Measurements from ENCODE around the gene ENTPD6. TPM values are rescaled to one million over a fixed set of nuclear protein-coding genes. Genes with fewer than 3 reads are reported as not detected.
"Not testable (repeated sequence)": the region's sequence is repeated elsewhere in the genome, so short reads cannot be mapped to it uniquely, and the experiment has no call there.

The ENTPD6 gene
- total and polyA plus RNA-seq, 5 donors, result 102 to 146 (median 129) TPM

GRCh38 chr20:25165128-25165527 is 30.4 kb upstream of the ENTPD6 start:
- ATAC-seq (no peak), DNase-seq (no peak)
- Histone ChIP-seq H3K27me3 (ENCODE audit: control insufficient read depth, insufficient read depth) (no peaks in the 10 kb centered on the region), H3K27ac (ENCODE audit: low read length) (no peak overlapping the region), H3K9me3 (ENCODE audit: control insufficient read depth, low read length) (no peaks in the 10 kb centered on the region), H3K4me3 (ENCODE audit: low read length) (no peak overlapping the region), H3K4me1 (ENCODE audit: control insufficient read depth, insufficient read depth, low read length) (no peaks in the 10 kb centered on the region)
- intact Hi-C loops (cut with DNase I), result no loop called here

- H3K27me3 ChIP-seq (ENCODE audit: control insufficient read depth, insufficient read depth); H3K4me1 ChIP-seq (ENCODE audit: control insufficient read depth, insufficient read depth, low read length); H3K4me3 ChIP-seq (ENCODE audit: low read length); ATAC-seq; intact Hi-C loops (cut with DNase I); H3K27ac ChIP-seq (ENCODE audit: low read length); DNase-seq; H3K9me3 ChIP-seq (ENCODE audit: control insufficient read depth, low read length): not testable (repeated sequence)
- 69% methylated on average over 2 of the region's 2 CpGs for WGBS
These were observed 29.3 kb upstream of the ENTPD6 start for GRCh38 chr20:25166105-25166782.

- no peaks in the 10 kb centered on the region for H3K4me1 ChIP-seq (ENCODE audit: control insufficient read depth, insufficient read depth, low read length)
- ATAC-seq (no peak), DNase-seq (no peak)
- H3K27me3 ChIP-seq (ENCODE audit: control insufficient read depth, insufficient read depth), result no peaks in the 10 kb centered on the region
- 35% methylated on average over 2 of the region's 2 CpGs for WGBS
- no peak overlapping the region for H3K27ac ChIP-seq (ENCODE audit: low read length)
- no peaks in the 10 kb centered on the region for H3K9me3 ChIP-seq (ENCODE audit: control insufficient read depth, low read length)
- no peak overlapping the region for H3K4me3 ChIP-seq (ENCODE audit: low read length)
- intact Hi-C loops (cut with DNase I), result loop anchor here in 1 of 4 donors (10.0 kb wide), 1 partner anchor 49 kb away; no protein-coding TSS in a partner anchor
These were observed 22.2 kb upstream of the ENTPD6 start for GRCh38 chr20:25173321-25173720.

GRCh38 chr20:25173886-25174308 is 21.6 kb upstream of the ENTPD6 start:
- peaks cover 2% of the 10 kb centered on the region for H3K4me1 ChIP-seq (ENCODE audit: control insufficient read depth, insufficient read depth, low read length)
- ATAC-seq (no peak), DNase-seq (no peak)
- no peaks in the 10 kb centered on the region for H3K27me3 ChIP-seq (ENCODE audit: control insufficient read depth, insufficient read depth)
- no peaks in the 10 kb centered on the region for H3K9me3 ChIP-seq (ENCODE audit: control insufficient read depth, low read length)
- no peak overlapping the region for H3K4me3 ChIP-seq (ENCODE audit: low read length)
- intact Hi-C loops (cut with DNase I), result loop anchor here in 1 of 4 donors (10.0 kb wide), 1 partner anchor 49 kb away; no protein-coding TSS in a partner anchor
- H3K27ac ChIP-seq (ENCODE audit: low read length), result no peak overlapping the region

GRCh38 chr20:25176184-25176583 is 19.3 kb upstream of the ENTPD6 start:
- ATAC-seq, result no peak
- WGBS, result 80% methylated on average over 3 of the region's 3 CpGs

GRCh38 chr20:25177890-25178321 is 17.6 kb upstream of the ENTPD6 start:
- no peak for DNase-seq
- intact Hi-C loops (cut with DNase I), result loop anchor here in 3 of 4 donors (5.0 to 10.0 kb wide), 5 partner anchors 53 to 181 kb away; no protein-coding TSS in a partner anchor
- peak in 1 of 2 donors; percentile 29 for ATAC-seq
- H3K4me3 ChIP-seq (ENCODE audit: low read length), result no peak overlapping the region
- peaks cover 4% of the 10 kb centered on the region for H3K4me1 ChIP-seq (ENCODE audit: control insufficient read depth, insufficient read depth, low read length)
- H3K27me3 ChIP-seq (ENCODE audit: control insufficient read depth, insufficient read depth), result no peaks in the 10 kb centered on the region
- no peak overlapping the region for H3K27ac ChIP-seq (ENCODE audit: low read length)
- no peaks in the 10 kb centered on the region for H3K9me3 ChIP-seq (ENCODE audit: control insufficient read depth, low read length)
- 79% methylated on average over 2 of the region's 2 CpGs for WGBS

More at GRCh38 chr20:25176184-25176583, 19.3 kb upstream of the ENTPD6 start:
- Histone ChIP-seq H3K27me3 (ENCODE audit: control insufficient read depth, insufficient read depth) (no peaks in the 10 kb centered on the region), H3K4me3 (ENCODE audit: low read length) (no peak overlapping the region), H3K4me1 (ENCODE audit: control insufficient read depth, insufficient read depth, low read length) (peaks cover 4% of the 10 kb centered on the region), H3K27ac (ENCODE audit: low read length) (no peak overlapping the region), H3K9me3 (ENCODE audit: control insufficient read depth, low read length) (no peaks in the 10 kb centered on the region)
- intact Hi-C loops (cut with DNase I), result loop anchor here in 3 of 4 donors (5.0 to 10.0 kb wide), 5 partner anchors 51 to 179 kb away; no protein-coding TSS in a partner anchor
- DNase-seq, result no peak

GRCh38 chr20:25178563-25179438 is 16.7 kb upstream of the ENTPD6 start:
- 31% methylated on average over 7 of the region's 7 CpGs for WGBS
- Histone ChIP-seq H3K4me1 (ENCODE audit: control insufficient read depth, insufficient read depth, low read length) (peaks cover 4% of the 10 kb centered on the region), H3K9me3 (ENCODE audit: control insufficient read depth, low read length) (no peaks in the 10 kb centered on the region), H3K27ac (ENCODE audit: low read length) (no peak overlapping the region), H3K27me3 (ENCODE audit: control insufficient read depth, insufficient read depth) (no peaks in the 10 kb centered on the region), H3K4me3 (ENCODE audit: low read length) (no peak overlapping the region)
- ATAC-seq, result peak; percentile 88
- DNase-seq, result peak in 2 of 3 donors; percentile 54 to 63
- intact Hi-C loops (cut with DNase I), result loop anchor here in 3 of 4 donors (5.0 to 10.0 kb wide), 5 partner anchors 54 to 182 kb away; no protein-coding TSS in a partner anchor

- ATAC-seq (peak; percentile 28 to 29), DNase-seq (no peak)
- Histone ChIP-seq H3K27ac (ENCODE audit: low read length) (no peak overlapping the region), H3K27me3 (ENCODE audit: control insufficient read depth, insufficient read depth) (no peaks in the 10 kb centered on the region), H3K4me1 (ENCODE audit: control insufficient read depth, insufficient read depth, low read length) (peaks cover 4% of the 10 kb centered on the region), H3K4me3 (ENCODE audit: low read length) (no peak overlapping the region), H3K9me3 (ENCODE audit: control insufficient read depth, low read length) (no peaks in the 10 kb centered on the region)
- 57% methylated on average over 15 of the region's 15 CpGs for WGBS
- intact Hi-C loops (cut with DNase I), result loop anchor here (5.0 to 10.0 kb wide), 6 partner anchors 55 to 225 kb away; partner anchors contain the start of gene GINS1 (in 1 of the 4)
These were observed 15.9 kb upstream of the ENTPD6 start for GRCh38 chr20:25179439-25180089.

- not testable (repeated sequence) for H3K9me3 ChIP-seq (ENCODE audit: control insufficient read depth, low read length); H3K27ac ChIP-seq (ENCODE audit: low read length); H3K27me3 ChIP-seq (ENCODE audit: control insufficient read depth, insufficient read depth); H3K4me3 ChIP-seq (ENCODE audit: low read length); DNase-seq; ATAC-seq; H3K4me1 ChIP-seq (ENCODE audit: control insufficient read depth, insufficient read depth, low read length)
- intact Hi-C loops (cut with DNase I), result loop anchor here in 1 of 4 donors (10.0 kb wide), 1 partner anchor 220 kb away; the partner anchor contains the start of gene GINS1
- 89% methylated on average over 1 of the region's 1 CpG for WGBS
These were observed 11.1 kb upstream of the ENTPD6 start for GRCh38 chr20:25184391-25184790.

GRCh38 chr20:25187220-25187619 is 8.3 kb upstream of the ENTPD6 start:
- Histone ChIP-seq H3K4me3 (ENCODE audit: low read length) (no peak overlapping the region), H3K27ac (ENCODE audit: low read length) (no peak overlapping the region), H3K9me3 (ENCODE audit: control insufficient read depth, low read length) (no peaks in the 10 kb centered on the region), H3K4me1 (ENCODE audit: control insufficient read depth, insufficient read depth, low read length) (peaks cover 7% of the 10 kb centered on the region), H3K27me3 (ENCODE audit: control insufficient read depth, insufficient read depth) (no peaks in the 10 kb centered on the region)
- 67% methylated on average over 3 of the region's 3 CpGs for WGBS
- DNase-seq, result no peak
- intact Hi-C loops (cut with DNase I), result loop anchor here in 1 of 4 donors (10.0 kb wide), 1 partner anchor 218 kb away; the partner anchor contains the start of gene GINS1
- ATAC-seq, result peak in 1 of 2 donors; percentile 25
